Placental pericyte (primary cell): ENCODE measurements around the gene SAT1. TPM values are rescaled to one million over a fixed set of nuclear protein-coding genes. Genes with fewer than 3 reads are reported as not detected.

Experiments used
- small RNA-seq: library from RNA; depleted of rRNA; stranded (forward); fragments of <200 nt; gene quantifications from one replicate; pipeline ENCODE3, GENCODE V24; 2012; ENCODE audit warnings: low replicate concordance
- total RNA-seq: library from RNA; depleted of rRNA; stranded (reverse); fragments of >200 nt; gene quantifications from 2 replicates; pipeline ENCODE4 v1.2.3, GENCODE V29; 2012

SAT1 gene
- total RNA-seq = 80.5 and 306 TPM in 2 replicates

GRCh38 chrX:23782863-23783588 is at the start of gene SAT1:
TSS of gene SAT1 (plus strand) at chrX:23783173. CDS start at chrX:23783352, 179 bp downstream.

GRCh38 chrX:23742697-23743622 is 40.0 kb upstream of the SAT1 start, which contains the start of gene ACOT9:
TSS of gene ACOT9 (minus strand) at chrX:23743276. CDS start at chrX:23743144, 132 bp downstream.

Small RNA genes lying within 50 kb of the gene (small RNA-seq; reads per million reads assigned to genes)
- not detected for gene RF00019

Other genes starting within 250 kb of the SAT1 start
- gene PRDX4, start 115.7 kb upstream of the SAT1 start, total RNA-seq = 110 and 171 TPM in 2 replicates
- 52.7 and 67.7 TPM in 2 replicates for gene ACOT9, start 39.9 kb upstream of the SAT1 start, total RNA-seq
- gene APOO, start 124.8 kb downstream of the SAT1 start, total RNA-seq = 10.2 and 15.8 TPM in 2 replicates
- not detected in 2 replicates for gene CXorf58, start 124.8 kb downstream of the SAT1 start, total RNA-seq
- 7.0 and 13.2 TPM in 2 replicates for gene KLHL15, start 244.0 kb downstream of the SAT1 start, total RNA-seq